Measurements from ENCODE around the gene PDZRN3.

PDZRN3 gene

GRCh38 chr3:73511571-73512525 is 112.9 kb downstream of the PDZRN3 start:
- DNase-seq: no peak

GRCh38 chr3:73510784-73511183 is 114.0 kb downstream of the PDZRN3 start:
- no peak for DNase-seq

GRCh38 chr3:73510334-73510733 is 114.4 kb downstream of the PDZRN3 start:
- DNase-seq: no peak

GRCh38 chr3:73509816-73510215 is 114.9 kb downstream of the PDZRN3 start:
- DNase-seq: no peak

GRCh38 chr3:73509066-73509465 is 115.7 kb downstream of the PDZRN3 start:
- no peak for DNase-seq

GRCh38 chr3:73508330-73508954 is 116.3 kb downstream of the PDZRN3 start:
- DNase-seq: peak; percentile 13

GRCh38 chr3:73504852-73505251 is 119.9 kb downstream of the PDZRN3 start:
- no peak for DNase-seq

GRCh38 chr3:73504239-73504638 is 120.5 kb downstream of the PDZRN3 start:
- DNase-seq: no peak

GRCh38 chr3:73503781-73504180 is 121.0 kb downstream of the PDZRN3 start:
- DNase-seq: no peak

GRCh38 chr3:73502609-73503583 is 121.8 kb downstream of the PDZRN3 start:
- DNase-seq: peak; percentile 29

- DNase-seq: no peak
These were observed 124.4 kb downstream of the PDZRN3 start for GRCh38 chr3:73500321-73500720.

GRCh38 chr3:73499787-73500186 is 125.0 kb downstream of the PDZRN3 start:
- DNase-seq: no peak

- DNase-seq: no peak
These were observed 125.7 kb downstream of the PDZRN3 start for GRCh38 chr3:73498764-73499622.

GRCh38 chr3:73497646-73498406 is 126.9 kb downstream of the PDZRN3 start:
- no peak for DNase-seq

- DNase-seq: no peak
These were observed 131.0 kb downstream of the PDZRN3 start for GRCh38 chr3:73493543-73494308.

GRCh38 chr3:73492186-73492585 is 132.6 kb downstream of the PDZRN3 start:
- DNase-seq: no peak

- no peak for DNase-seq
These were observed 133.5 kb downstream of the PDZRN3 start for GRCh38 chr3:73491287-73491662.

- DNase-seq: no peak
These were observed 134.1 kb downstream of the PDZRN3 start for GRCh38 chr3:73490453-73491286.

- DNase-seq: no peak
These were observed 138.8 kb downstream of the PDZRN3 start for GRCh38 chr3:73485877-73486330.

Measured in KG1 (cell line).